ENCODE data around the gene ZDHHC8. TPM values are rescaled to one million over a fixed set of nuclear protein-coding genes. Genes with fewer than 3 reads are reported as not detected.

Gene ZDHHC8
- total RNA-seq, 1 donor from 2014 or later: 118 TPM

- Mint-ChIP-seq H3K4me3 (ENCODE audit: unreplicated experiment) (no peak overlapping the region), H3K4me1 (ENCODE audit: unreplicated experiment) (no peaks in the 10 kb centered on the region), H3K36me3 (ENCODE audit: low read depth, unreplicated experiment) (no peaks in the 10 kb centered on the region), H3K9me3 (ENCODE audit: unreplicated experiment) (no peaks in the 10 kb centered on the region), H3K27me3 (ENCODE audit: unreplicated experiment) (peaks cover 7% of the 10 kb centered on the region), H3K27ac (ENCODE audit: unreplicated experiment) (no peak overlapping the region)
- no peak for TF ChIP-seq CTCF (IDR thresholded peaks at IDR 0.05; ENCODE audit: unreplicated experiment)
- DNase-seq (ENCODE audit: low spot score): no peak
These were observed 17.9 kb downstream of the ZDHHC8 start for GRCh38 chr22:20149257-20150250.

- H3K36me3 Mint-ChIP-seq (ENCODE audit: low read depth, unreplicated experiment): no peaks in the 10 kb centered on the region
These were observed 19.0 kb downstream of the ZDHHC8 start, which contains the start of gene CCDC188 for GRCh38 chr22:20150381-20151275. Gene CCDC188 (minus strand): TSS chr22:20151055. CDS start chr22:20150986, 69 bp downstream.

GRCh38 chr22:20151276-20151588, 19.6 kb downstream of the ZDHHC8 start:
- Mint-ChIP-seq H3K27me3 (ENCODE audit: unreplicated experiment) (peaks cover 7% of the 10 kb centered on the region), H3K27ac (ENCODE audit: unreplicated experiment) (no peak overlapping the region), H3K4me3 (ENCODE audit: unreplicated experiment) (no peak overlapping the region), H3K36me3 (ENCODE audit: low read depth, unreplicated experiment) (no peaks in the 10 kb centered on the region), H3K4me1 (ENCODE audit: unreplicated experiment) (no peaks in the 10 kb centered on the region), H3K9me3 (ENCODE audit: unreplicated experiment) (no peaks in the 10 kb centered on the region)
- DNase-seq (ENCODE audit: low spot score): no peak
- no peak for TF ChIP-seq CTCF (IDR thresholded peaks at IDR 0.05; ENCODE audit: unreplicated experiment)

More at GRCh38 chr22:20150381-20151275, 19.0 kb downstream of the ZDHHC8 start, which contains the start of gene CCDC188:
- DNase-seq (ENCODE audit: low spot score): no peak
- Mint-ChIP-seq H3K27me3 (ENCODE audit: unreplicated experiment) (peaks cover 7% of the 10 kb centered on the region), H3K9me3 (ENCODE audit: unreplicated experiment) (no peaks in the 10 kb centered on the region), H3K4me3 (ENCODE audit: unreplicated experiment) (no peak within 1 kb of the TSS), H3K27ac (ENCODE audit: unreplicated experiment) (no peak within 1 kb of the TSS), H3K4me1 (ENCODE audit: unreplicated experiment) (no peaks in the 10 kb centered on the region)
- no peak for TF ChIP-seq CTCF (IDR thresholded peaks at IDR 0.05; ENCODE audit: unreplicated experiment)

DNA sequence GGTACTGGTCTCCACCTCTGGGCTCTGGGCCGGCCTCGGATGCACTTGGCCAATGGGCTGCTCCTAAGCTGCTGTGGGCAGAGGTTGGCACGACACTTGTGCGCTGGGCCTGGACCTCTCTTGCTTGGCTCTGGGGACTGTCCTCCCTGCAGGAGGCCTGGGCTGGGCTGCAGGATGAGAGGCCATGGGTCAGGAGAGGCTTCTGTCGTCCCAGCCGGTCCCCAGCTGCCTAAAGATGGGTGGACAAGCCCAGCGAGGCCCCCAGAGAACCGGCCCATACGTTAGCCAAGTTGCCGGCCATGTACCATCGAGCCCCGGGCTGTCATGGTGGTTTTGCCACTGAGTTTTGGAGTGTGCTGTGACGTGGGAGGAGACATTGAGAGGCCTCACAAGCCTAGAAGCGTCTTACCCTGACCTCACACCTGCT, 20.9 kb downstream of the ZDHHC8 start:
- Mint-ChIP-seq H3K36me3 (ENCODE audit: low read depth, unreplicated experiment) (no peaks in the 10 kb centered on the region), H3K27me3 (ENCODE audit: unreplicated experiment) (peaks cover 7% of the 10 kb centered on the region), H3K27ac (ENCODE audit: unreplicated experiment) (no peak overlapping the region), H3K4me1 (ENCODE audit: unreplicated experiment) (no peaks in the 10 kb centered on the region), H3K9me3 (ENCODE audit: unreplicated experiment) (no peaks in the 10 kb centered on the region), H3K4me3 (ENCODE audit: unreplicated experiment) (no peak overlapping the region)
- no peak for DNase-seq (ENCODE audit: low spot score)
- TF ChIP-seq CTCF (IDR thresholded peaks at IDR 0.05; ENCODE audit: unreplicated experiment): no peak

All from endothelial cell (in vitro differentiated cells).